NCI-H2107 (cell line): ENCODE data around the gene TMEM101.
"Not testable (repeated sequence)": the region's sequence is repeated elsewhere in the genome, so short reads cannot be mapped to it uniquely, and the experiment has no call there.

Experiments used
- DNase-seq: peaks from one replicate; lab custom pipeline; 2025; lab: John Stamatoyannopoulos, UW

The TMEM101 gene

DNA sequence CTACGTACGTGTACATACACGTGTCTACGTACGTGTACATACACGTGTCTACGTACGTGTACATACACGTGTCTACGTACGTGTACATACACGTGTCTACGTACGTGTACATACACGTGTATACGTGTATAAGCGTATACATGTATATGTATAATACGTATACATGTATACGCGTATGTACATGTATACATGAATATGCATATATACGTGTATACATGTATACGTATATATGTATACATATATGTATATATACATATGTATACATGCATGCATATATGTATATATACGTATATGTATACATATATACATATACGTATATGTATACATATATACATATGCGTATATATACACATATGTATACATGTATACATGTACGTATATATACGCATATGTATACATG, 38.9 kb downstream of the TMEM101 start:
- DNase-seq: no peak

DNA sequence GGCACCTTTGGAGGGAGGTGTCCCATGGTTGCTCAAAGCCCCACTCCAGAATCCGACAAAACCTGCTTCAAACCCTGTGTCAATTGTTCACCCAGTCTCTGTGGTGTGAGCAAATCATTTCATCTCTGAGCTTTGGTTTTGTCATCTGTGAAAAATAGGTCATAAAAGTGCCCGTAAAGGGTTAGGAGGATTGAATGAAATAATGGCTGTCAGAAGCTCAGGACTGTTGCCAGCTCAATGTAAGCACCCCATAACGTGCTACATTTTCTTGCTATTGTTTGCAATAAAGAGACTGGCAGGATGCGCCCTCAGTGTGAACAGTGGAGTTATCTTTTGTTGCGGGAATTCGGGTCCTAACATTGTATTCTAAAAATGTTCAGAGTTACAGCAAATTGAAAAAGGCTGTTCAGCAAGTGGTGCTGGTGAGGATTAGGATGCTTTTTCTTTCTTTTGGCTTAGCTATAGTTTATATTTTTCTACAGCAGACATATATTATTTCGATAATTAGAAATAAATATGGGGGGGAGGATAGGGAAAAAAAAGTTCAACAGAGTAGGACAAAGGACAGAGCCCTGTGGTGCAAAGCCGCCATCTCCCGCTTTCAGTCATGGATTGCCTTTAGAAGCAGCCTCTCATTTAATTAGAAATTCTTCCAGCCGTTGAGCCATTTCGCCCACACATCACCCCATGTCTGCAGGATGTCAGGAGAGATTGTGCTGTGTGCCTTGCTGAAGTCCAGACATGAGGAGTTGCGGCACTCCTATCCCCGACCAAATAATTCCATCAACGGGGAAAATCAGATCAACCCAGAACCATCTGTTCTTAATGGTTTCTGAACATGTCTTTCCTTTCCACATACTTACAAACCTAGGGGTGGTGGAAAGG, 40.1 kb downstream of the TMEM101 start:
- no peak for DNase-seq

DNA sequence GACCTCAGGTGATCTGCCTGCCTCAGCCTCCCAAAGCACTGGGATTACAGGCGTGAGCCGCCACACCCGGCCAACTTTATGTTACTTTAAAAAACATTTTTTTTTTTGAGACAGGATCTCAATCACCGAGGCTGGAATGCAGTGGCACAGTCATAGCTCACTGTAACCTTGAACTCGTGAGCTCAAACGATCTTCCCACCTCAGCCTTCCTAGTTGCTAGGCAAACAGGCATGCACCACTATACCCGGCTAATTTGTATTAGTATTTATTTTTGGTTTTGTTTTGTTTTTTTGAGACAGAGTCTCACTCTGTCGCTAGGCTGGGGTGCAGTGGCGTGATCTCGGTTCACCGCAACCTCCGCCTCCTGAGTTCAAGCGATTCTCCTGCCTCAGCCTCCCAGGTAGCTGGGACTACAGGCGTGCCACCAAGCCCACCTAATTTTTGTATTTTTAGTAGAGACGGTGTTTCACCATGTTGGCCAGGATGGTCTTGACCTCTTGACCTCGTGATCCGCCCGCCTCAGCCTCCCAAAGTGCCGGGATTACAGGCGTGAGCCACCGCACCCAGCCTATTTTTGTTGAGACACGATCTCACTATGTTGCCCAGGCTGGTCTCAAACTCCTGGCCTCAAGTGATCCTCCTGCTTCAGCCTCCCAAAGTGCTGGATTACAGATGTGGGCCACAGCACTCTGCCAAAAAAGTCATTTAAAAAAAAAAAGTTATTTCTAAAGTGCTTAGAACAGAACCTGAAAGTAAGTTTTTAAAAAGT, 42.1 kb downstream of the TMEM101 start:
- DNase-seq: not testable (repeated sequence)

DNA sequence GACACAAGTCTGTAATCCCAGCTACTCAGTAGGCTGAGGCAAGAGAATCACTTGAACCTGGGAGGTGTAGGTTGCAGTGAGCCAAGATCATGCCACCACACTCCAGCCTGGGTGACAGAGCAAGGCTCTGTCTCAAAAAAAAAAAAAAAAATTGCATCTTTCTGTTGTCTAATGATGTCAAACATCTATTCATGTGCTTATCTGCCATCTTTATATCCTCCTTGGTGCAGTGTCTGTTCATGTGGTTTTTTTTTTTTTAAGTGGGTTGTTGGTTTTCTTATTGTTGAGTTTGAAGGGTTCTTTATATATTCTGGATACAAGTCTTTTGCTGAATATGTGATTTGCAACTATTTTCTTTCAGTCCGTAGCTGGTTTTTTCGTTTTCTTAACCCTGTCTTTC, 43.3 kb downstream of the TMEM101 start:
- not testable (repeated sequence) for DNase-seq

DNA sequence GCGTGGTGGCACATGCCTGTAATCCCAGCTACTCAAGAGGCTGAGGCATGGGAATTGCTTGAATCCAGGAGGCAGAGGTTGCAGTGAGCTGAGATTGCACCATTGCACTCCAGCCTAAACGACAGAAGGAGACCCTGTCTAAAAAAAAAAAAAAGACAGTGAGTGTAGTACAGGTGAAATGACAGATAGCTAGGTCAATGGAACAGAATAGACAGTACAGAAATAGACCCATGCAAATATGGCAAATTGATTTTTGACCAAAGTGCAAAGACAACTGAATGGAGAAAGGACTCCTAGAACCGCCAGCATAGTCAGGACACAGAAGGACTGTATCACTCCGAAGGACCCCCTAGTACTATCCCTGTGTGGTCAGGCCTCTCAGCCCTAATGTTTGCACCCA, 44.4 kb downstream of the TMEM101 start:
- no peak for DNase-seq

DNA sequence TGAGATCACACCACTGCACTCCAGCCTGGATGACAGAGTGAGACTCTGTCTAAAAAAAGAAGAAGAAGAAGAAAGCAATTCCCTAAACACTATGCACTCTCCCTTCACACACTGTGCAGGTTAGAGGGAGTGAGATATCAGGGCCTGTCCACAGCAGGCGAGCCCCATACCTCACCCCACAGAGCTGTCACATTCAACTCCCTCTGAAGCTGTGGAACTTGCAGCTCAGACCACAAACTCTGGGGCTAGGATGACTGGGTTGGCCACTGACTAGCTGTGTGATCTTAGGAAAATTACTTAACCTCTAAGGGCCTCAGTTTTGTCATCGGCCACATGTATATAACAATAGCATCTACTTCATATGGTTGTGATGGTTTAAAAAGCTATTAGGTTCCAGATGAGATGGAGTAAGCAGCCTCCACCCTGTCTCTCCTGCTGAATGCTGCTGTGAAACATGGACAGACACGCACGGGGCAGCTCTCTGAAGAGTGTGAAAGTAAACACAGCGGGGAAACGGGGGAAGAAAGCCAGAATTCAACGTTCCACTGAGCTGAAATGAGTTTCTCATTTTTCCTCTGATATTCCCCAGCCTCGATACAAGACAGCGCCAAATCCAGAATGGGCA, 47.4 kb downstream of the TMEM101 start:
- no peak for DNase-seq

DNA sequence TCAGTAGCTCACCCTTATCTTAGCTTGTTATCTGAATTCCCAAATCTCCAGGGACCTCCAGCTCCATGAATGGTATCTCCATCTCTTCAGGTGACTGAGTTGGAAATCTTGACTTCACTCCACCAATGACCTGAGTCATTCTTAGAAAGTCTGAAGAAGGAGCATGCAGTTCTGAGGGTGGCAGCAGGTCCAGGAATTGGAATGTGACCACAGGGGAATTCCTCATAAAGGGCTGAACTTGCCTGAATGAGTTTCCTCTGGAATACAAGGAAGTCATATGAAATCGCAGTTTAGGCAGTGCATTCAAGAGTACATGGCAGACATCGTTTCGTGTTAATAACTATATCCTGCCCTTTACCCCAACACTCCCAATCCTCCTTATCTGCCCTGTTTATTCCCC, 48.5 kb downstream of the TMEM101 start:
- DNase-seq: no peak

DNA sequence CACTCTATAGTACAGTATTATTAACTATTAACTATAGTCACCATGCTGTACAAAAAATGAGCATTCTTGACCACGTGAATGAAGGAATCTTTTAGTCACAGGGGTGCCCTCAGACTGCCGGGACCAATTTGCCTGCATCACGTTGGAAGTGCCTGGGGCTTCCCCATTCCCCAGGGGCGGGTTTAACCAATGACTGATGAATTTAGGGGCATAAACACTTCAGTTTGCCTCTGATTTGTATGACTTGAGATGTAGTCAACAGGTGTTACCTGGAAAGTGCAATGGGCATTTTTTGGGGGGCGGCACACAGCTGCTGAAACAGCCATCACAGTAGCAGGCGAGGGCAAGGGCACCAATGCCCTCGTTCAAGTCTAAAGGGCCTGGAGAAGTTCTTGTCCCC, 52.3 kb downstream of the TMEM101 start:
- DNase-seq: no peak

DNA sequence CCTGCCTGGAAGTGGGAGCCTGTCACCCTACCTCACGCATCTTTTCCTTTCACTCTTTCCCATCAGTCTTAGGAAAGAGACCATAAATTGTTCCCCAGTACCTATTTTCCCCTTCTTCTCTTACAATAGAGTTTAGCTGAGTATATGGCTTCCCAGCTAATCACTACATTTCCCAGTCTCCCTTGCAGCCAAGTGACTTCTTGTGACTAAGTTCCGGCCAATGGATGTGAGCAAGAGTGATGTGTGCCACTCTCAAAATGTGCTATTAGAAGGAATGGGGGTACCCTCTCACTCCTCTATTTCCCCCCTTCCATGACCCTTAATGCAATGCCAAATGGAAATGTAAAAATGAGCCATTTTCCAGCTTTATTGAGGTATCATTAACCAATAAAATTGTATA, 52.8 kb downstream of the TMEM101 start:
- no peak for DNase-seq

DNA sequence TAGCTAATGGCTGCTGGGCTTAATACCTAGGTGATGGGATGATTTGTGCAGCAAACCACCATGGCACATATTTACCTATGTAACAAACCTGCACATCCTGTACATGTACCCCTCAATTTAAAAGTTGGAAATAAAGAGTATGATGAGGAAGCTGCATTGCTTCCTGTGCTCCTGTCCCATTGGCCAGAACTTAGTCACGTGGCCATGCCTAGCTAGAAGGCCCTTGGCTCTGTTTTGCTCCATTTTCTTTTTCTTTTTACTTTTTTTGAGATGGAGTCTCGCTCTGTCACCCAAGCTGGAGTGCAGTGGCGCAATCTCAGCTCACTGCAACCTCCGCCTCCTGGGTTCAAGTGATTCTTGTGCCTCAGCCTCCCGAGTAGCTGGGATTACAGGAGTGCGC, 53.5 kb downstream of the TMEM101 start:
- DNase-seq: not testable (repeated sequence)
